Amniotic epithelial cell (primary cell): ENCODE results near the gene ZNF438.
"Not testable (repeated sequence)": the region's sequence is repeated elsewhere in the genome, so short reads cannot be mapped to it uniquely, and the experiment has no call there.

ENCODE experiments used
- DNase-seq: peaks from one replicate; pipeline ENCODE4 v3.0.0-alpha.2; 2010; ENCODE audit warnings: low read depth

Gene ZNF438

GRCh38 chr10:30940256-30940655 lies 91.4 kb downstream of the ZNF438 start:
- no peak for DNase-seq

- DNase-seq: no peak
Measured at GRCh38 chr10:30939643-30940251, 91.9 kb downstream of the ZNF438 start.

- DNase-seq: peak; percentile 13
Measured at GRCh38 chr10:30935078-30935477, 96.6 kb downstream of the ZNF438 start.

GRCh38 chr10:30931094-30931493 lies 100.6 kb downstream of the ZNF438 start:
- DNase-seq: no peak

GRCh38 chr10:30929901-30930520 lies 101.7 kb downstream of the ZNF438 start:
- DNase-seq: no peak

- DNase-seq: not testable (repeated sequence)
Measured at GRCh38 chr10:30929311-30929729, 102.3 kb downstream of the ZNF438 start.

- no peak for DNase-seq
Measured at GRCh38 chr10:30928742-30929141, 102.9 kb downstream of the ZNF438 start.

GRCh38 chr10:30918651-30919050 lies 113.0 kb downstream of the ZNF438 start:
- no peak for DNase-seq

GRCh38 chr10:30917789-30918188 lies 113.9 kb downstream of the ZNF438 start:
- no peak for DNase-seq

GRCh38 chr10:30917067-30917466 lies 114.6 kb downstream of the ZNF438 start:
- DNase-seq: no peak

GRCh38 chr10:30915146-30915545 lies 116.5 kb downstream of the ZNF438 start:
- peak; percentile 63 for DNase-seq

- peak; percentile 6 for DNase-seq
Measured at GRCh38 chr10:30911303-30911863, 120.3 kb downstream of the ZNF438 start.

GRCh38 chr10:30903397-30904138 lies 128.1 kb downstream of the ZNF438 start:
- no peak for DNase-seq

- no peak for DNase-seq
Measured at GRCh38 chr10:30902621-30903396, 128.9 kb downstream of the ZNF438 start.

- DNase-seq: not testable (repeated sequence)
Measured at GRCh38 chr10:30901487-30901886, 130.2 kb downstream of the ZNF438 start.

- no peak for DNase-seq
Measured at GRCh38 chr10:30898964-30899363, 132.7 kb downstream of the ZNF438 start.

GRCh38 chr10:30897547-30897946 lies 134.1 kb downstream of the ZNF438 start:
- no peak for DNase-seq

GRCh38 chr10:30897048-30897447 lies 134.6 kb downstream of the ZNF438 start:
- DNase-seq: no peak

GRCh38 chr10:30894221-30894620 lies 137.4 kb downstream of the ZNF438 start:
- DNase-seq: no peak

GRCh38 chr10:30893208-30893607 lies 138.5 kb downstream of the ZNF438 start:
- peak; percentile 21 for DNase-seq

GRCh38 chr10:30887839-30888238 lies 143.8 kb downstream of the ZNF438 start:
- no peak for DNase-seq

GRCh38 chr10:30885423-30885822 lies 146.2 kb downstream of the ZNF438 start:
- peak; percentile 27 for DNase-seq
